HL-60 (cell line): ENCODE results near the gene ADAM22.

ENCODE experiments used
- CTCF ChIP-seq: IDR thresholded peaks from one replicate; pipeline ENCODE4 v1.5.1; 2011; ENCODE audit warnings: low read length, control low read depth, inconsistent platforms; ENCODE audit not compliant: insufficient read depth
- POLR2AphosphoS5 ChIP-seq: IDR thresholded peaks from 2 replicates; pipeline ENCODE4 v1.6.1; 2012; ENCODE audit warnings: low read depth
- REST ChIP-seq: IDR thresholded peaks from 2 replicates; pipeline ENCODE4 v1.6.1; 2012; ENCODE audit warnings: low read depth; ENCODE audit not compliant: insufficient replicate concordance

GRCh38 chr7:87933605-87933952 lies 472 bp upstream of the ADAM22 start:
- TF ChIP-seq CTCF = no peak
- TF ChIP-seq POLR2AphosphoS5 = no peak
- no peak for TF ChIP-seq REST
